ENCODE results near the gene MRGPRG.
A peak's percentile ranks its signal among the peaks of the same experiment; 100 is the strongest.
"Not testable (repeated sequence)": the region's sequence is repeated elsewhere in the genome, so short reads cannot be mapped to it uniquely, and the experiment has no call there.

MRGPRG gene

GRCh38 chr11:3174387-3174786 is 44.2 kb downstream of the MRGPRG start:
- DNase-seq (ENCODE audit: low read depth), result no peak

- DNase-seq (ENCODE audit: low read depth), result no peak
Measured at GRCh38 chr11:3173795-3174194, 44.8 kb downstream of the MRGPRG start.

GRCh38 chr11:3171931-3172560 is 46.6 kb downstream of the MRGPRG start:
- no peak for DNase-seq (ENCODE audit: low read depth)

- no peak for DNase-seq (ENCODE audit: low read depth)
Measured at GRCh38 chr11:3170756-3171650, 47.6 kb downstream of the MRGPRG start.

GRCh38 chr11:3170044-3170755 is 48.4 kb downstream of the MRGPRG start:
- DNase-seq (ENCODE audit: low read depth), result no peak

GRCh38 chr11:3169255-3170043 is 49.2 kb downstream of the MRGPRG start:
- DNase-seq (ENCODE audit: low read depth), result peak; percentile 14

GRCh38 chr11:3168742-3169254 is 49.8 kb downstream of the MRGPRG start:
- not testable (repeated sequence) for DNase-seq (ENCODE audit: low read depth)
